NCI-H128 (cell line): ENCODE results near the gene RAB36.

ENCODE experiments used
- DNase-seq: peaks from one replicate; lab custom pipeline; 2025; ENCODE audit not compliant: unreplicated experiment; lab: John Stamatoyannopoulos, UW

RAB36 gene

GRCh38 chr22:23157560-23158515 lies 12.6 kb downstream of the RAB36 start:
- DNase-seq = no peak

- DNase-seq = no peak
Measured at GRCh38 chr22:23158516-23159290, 13.4 kb downstream of the RAB36 start.

GRCh38 chr22:23159291-23159630 lies 14.0 kb downstream of the RAB36 start:
- no peak for DNase-seq

- no peak for DNase-seq
Measured at GRCh38 chr22:23161029-23161428, 15.8 kb downstream of the RAB36 start.

- DNase-seq = no peak
Measured at GRCh38 chr22:23161574-23161973, 16.3 kb downstream of the RAB36 start.

GRCh38 chr22:23163665-23164064 lies 18.4 kb downstream of the RAB36 start:
- DNase-seq = no peak

- DNase-seq = no peak
Measured at GRCh38 chr22:23164091-23164490, 18.8 kb downstream of the RAB36 start.

GRCh38 chr22:23166042-23166831 lies 21.0 kb downstream of the RAB36 start:
- no peak for DNase-seq

GRCh38 chr22:23166841-23167616 lies 21.8 kb downstream of the RAB36 start:
- DNase-seq = no peak

- no peak for DNase-seq
Measured at GRCh38 chr22:23168391-23169042, 23.2 kb downstream of the RAB36 start.

- no peak for DNase-seq
Measured at GRCh38 chr22:23169043-23169406, 23.7 kb downstream of the RAB36 start.

GRCh38 chr22:23175817-23176644 lies 30.8 kb downstream of the RAB36 start:
- no peak for DNase-seq

- no peak for DNase-seq
Measured at GRCh38 chr22:23176645-23177027, 31.4 kb downstream of the RAB36 start.

- DNase-seq = no peak
Measured at GRCh38 chr22:23177197-23177596, 31.9 kb downstream of the RAB36 start.

GRCh38 chr22:23178512-23179254 lies 33.4 kb downstream of the RAB36 start:
- peak; percentile 18 for DNase-seq

GRCh38 chr22:23179381-23180299 lies 34.4 kb downstream of the RAB36 start:
- no peak for DNase-seq

- no peak for DNase-seq
Measured at GRCh38 chr22:23180301-23180892, 35.1 kb downstream of the RAB36 start, which contains the start of gene BCR. Gene BCR, plus strand, starts transcription at chr22:23180509. Its CDS starts 452 bp downstream, at chr22:23180961.
